Measurements from ENCODE around the gene RAB43.

DNA sequence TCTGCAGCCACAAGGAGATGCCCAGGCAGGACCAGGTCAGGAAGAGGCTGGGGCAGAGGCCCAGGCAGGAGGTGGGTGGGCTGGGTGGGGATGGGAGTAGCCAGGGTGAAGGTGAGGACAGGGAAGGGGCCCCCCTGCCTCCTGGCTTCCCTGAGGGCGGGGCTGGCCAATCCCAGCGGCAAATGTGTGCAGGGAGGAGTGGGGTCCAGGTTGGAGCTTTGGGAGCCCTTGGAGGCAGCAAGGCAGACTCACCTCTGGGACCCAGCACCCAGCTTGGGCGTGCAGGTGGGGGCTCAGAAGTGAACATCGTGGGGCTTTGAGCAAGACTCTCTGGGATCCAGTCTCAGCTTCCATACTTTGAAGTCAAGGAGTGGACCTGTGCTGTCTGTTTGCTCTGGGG lies 35.8 kb downstream of the RAB43 start:
- TF ChIP-seq POLR2A (IDR thresholded peaks at IDR 0.05; ENCODE audit: low read depth) = no peak
- TF ChIP-seq EP300 (IDR thresholded peaks at IDR 0.05) = no peak
- TF ChIP-seq, protein P1, sequence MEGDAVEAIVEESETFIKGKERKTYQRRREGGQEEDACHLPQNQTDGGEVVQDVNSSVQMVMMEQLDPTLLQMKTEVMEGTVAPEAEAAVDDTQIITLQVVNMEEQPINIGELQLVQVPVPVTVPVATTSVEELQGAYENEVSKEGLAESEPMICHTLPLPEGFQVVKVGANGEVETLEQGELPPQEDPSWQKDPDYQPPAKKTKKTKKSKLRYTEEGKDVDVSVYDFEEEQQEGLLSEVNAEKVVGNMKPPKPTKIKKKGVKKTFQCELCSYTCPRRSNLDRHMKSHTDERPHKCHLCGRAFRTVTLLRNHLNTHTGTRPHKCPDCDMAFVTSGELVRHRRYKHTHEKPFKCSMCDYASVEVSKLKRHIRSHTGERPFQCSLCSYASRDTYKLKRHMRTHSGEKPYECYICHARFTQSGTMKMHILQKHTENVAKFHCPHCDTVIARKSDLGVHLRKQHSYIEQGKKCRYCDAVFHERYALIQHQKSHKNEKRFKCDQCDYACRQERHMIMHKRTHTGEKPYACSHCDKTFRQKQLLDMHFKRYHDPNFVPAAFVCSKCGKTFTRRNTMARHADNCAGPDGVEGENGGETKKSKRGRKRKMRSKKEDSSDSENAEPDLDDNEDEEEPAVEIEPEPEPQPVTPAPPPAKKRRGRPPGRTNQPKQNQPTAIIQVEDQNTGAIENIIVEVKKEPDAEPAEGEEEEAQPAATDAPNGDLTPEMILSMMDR (IDR thresholded peaks at IDR 0.05) = no peak
